DMS153 treated with DMSO at 0.1 percent for 48 hours (cell line): ENCODE results near the gene ARID3A.
"Not testable (repeated sequence)": the region's sequence is repeated elsewhere in the genome, so short reads cannot be mapped to it uniquely, and the experiment has no call there.

Source experiments
- DNase-seq: peaks from one replicate; lab custom pipeline; 2025; ENCODE audit not compliant: unreplicated experiment; lab: John Stamatoyannopoulos, UW

ARID3A gene

DNA sequence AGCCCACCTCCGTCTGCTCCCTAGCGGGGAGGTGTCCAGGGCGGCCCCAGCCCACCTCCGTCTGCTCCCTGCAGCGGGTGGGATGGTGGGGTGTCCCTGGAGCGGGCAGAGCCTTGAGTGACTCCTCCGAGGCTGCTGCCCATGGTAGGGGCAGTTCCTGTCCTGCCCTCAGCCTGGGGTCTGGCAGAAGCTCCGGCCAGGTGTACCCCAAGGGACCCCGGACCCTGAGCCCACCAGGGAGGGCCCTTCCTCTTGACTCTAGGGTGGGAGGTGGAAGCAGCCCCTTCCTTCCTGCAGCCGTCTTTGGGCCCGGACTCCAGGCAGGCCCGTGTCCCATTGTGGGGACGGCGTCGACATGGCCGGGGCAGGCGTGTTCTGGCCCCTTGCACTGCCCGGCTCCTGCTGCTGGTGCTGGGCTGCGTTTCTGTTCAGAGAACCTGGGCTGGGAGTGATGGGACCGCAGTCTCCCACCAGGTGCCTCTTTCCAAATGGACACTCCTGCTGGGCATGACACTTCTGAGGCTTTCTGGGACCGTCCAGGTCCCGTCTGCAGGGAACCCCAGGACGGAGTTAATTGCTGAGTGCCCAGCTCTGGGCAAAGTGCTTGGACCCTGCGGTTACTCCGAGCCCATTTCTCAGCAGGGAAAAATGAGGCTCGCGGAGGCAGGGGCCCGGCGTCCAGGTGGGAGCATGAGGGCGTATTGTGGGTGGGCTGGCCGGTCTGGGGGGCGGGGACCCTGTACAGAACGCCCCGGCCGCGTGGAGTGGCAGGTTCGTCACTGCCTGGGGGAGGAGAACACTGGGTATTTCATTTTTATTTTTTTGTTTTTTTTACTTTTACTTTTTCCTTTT, 19.8 kb downstream of the ARID3A start:
- no peak for DNase-seq

DNA sequence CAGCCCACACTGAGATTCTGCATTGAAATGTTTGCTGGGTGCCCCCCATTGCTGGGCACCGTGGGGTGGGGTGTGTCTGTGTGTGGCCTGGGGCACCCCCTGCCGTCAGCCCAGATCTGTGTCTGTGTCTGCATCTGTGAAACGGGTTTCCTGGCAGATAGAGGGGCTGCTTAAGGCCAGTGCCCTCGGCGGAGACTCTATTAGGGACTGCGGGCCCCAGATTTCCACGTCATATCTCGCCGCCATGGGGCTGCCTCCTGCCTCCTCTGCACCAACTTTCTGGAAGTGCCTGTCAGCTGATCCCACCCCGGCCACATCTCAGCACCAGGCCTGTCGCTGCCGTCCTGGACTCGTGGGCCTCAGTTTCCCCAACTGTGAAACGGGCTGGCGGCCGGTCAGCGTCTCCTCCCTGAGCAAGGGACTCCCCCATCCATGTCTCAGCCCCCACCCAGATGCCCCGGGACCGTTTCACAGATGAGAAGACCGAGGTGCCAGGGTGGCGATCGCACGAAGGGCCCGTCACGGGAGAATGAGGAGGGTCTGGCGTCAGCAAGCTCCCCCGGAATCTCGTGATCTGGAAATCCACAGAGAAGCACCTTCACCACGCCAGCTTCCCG, 21.4 kb downstream of the ARID3A start:
- DNase-seq = no peak

DNA sequence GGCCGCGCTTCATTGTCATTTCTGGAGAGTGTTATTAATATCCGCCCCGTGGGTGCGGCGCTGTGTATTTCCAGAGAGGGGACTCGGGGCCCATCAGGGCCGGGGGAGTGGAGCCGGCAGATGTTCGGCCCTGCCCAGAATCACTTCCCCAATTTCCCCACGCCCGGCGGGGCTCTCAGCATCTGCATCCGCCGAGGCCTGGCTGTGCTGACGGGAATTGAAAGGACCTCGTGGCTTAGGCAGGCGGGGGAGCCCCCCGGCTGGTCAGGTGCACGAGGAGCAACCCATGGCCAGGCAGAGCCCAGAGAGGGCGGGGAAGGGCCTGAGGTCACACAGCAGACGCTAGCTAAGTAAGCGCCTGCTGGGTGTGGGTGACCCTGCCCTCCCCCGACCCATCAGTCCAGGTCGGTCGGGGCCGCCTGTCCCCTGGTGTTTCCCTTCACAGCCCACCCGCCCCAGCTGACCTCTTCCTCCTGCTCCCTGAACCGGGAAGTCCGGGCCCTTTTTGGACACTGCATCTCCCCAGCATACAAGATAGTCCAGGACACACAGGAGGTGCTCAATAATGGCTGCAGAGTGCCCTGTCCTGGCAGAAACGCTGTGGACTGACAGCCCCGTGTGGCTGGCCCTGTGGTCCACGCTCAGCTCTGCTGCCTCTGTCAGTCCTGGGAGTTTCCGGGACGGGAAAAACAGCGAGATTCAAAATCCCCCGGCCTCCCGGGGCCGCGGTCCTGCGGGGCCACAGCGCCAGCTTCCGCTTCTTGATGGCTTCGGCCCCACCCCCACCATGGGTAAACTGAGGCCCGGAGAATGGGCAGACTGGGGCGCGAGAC, 22.1 kb downstream of the ARID3A start:
- no peak for DNase-seq

DNA sequence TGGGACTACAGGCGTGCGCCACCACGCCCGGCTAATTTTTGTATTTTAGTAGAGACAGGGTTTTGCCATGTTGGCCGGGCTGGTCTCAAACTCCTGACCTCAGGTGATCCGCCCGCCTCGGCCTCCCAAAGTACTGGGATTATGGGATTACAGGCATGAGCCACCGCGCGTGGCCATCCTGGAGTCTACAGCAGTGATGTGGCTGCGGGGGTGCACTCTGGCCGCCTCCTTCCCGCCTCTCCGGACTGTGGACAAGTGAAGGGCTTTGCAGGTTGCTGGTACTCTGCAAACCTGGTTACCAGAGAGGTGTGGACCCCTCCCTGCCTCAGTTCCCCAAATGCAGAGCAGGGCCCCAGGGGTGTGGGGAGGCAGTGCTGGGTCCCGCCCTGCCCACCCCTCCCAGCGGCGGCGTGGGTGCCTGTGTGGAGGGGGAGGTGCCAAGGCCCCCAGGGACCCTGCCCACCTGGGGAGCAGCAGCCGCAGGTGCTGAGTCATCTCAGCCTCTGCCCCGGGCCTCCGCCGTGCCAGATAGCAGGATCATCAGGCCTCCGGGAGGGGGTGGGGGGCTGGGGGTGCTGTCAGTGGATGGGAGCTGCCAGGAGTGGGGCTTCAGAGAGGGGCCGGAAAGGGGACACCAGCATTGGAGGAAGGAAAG, 23.1 kb downstream of the ARID3A start:
- no peak for DNase-seq

DNA sequence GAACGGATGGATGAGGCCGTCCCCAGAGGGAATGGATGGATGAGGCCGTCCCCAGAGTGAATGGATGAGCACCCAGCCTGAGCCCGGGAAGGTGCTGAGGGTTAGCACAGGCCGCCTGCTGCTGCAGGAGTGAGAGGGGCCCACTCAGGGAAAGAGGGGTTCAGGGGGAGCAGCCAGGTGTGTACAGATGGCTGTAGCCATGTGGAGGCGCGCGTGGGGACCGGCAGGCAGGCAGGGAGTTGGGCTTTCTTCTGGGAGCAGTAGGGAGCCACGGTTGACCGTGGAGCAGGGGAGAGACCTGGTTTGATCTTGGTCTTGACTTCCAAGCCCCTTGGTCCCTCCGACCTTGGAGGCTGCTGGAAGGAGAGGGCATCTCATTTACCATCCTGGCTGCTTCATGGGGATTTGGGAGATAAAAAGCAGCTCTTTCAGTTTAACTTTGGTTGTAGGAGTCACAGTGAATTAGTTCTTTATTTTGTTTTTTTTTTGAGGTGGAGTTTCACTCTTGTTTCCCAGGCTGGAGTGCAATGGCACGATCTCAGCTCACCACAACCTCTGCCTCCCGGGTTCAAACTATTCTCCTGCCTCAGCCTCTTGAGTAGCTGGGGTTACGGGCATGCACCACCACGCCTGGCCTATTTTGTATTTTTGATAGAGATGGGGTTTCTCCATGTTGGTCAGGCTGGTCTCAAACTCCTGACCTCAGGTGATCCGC, 24.7 kb downstream of the ARID3A start:
- no peak for DNase-seq

DNA sequence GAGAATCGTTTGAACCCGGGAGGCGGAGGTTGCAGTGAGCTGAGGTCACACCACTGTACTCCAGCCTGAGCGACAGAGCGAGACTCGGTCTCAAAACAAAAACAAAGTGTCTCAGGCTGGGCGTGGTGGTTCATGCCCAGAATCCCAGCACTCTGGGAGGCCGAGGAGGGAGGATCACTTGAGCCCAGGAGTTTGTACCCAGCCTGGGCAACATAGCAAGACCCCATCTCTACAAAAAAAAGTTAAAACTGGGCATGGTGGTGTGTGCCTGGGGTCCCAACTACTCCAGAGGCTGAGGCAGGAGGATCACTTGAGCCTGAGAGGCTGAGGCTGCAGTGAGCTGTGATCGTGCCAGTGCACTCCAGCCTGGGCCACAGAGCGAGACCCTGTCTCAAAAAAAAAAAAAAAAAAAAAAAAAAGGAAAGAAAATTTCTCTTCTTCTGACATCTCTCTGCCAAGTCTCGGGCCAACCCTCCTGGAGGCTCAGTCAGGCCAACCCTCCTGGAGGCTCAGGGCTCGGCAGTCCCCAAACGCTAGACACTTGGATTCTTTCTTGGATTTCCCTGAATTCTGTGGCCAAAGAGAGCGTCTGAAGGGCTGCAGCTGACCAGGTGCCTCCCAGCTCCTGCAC, 26.3 kb downstream of the ARID3A start:
- no peak for DNase-seq

DNA sequence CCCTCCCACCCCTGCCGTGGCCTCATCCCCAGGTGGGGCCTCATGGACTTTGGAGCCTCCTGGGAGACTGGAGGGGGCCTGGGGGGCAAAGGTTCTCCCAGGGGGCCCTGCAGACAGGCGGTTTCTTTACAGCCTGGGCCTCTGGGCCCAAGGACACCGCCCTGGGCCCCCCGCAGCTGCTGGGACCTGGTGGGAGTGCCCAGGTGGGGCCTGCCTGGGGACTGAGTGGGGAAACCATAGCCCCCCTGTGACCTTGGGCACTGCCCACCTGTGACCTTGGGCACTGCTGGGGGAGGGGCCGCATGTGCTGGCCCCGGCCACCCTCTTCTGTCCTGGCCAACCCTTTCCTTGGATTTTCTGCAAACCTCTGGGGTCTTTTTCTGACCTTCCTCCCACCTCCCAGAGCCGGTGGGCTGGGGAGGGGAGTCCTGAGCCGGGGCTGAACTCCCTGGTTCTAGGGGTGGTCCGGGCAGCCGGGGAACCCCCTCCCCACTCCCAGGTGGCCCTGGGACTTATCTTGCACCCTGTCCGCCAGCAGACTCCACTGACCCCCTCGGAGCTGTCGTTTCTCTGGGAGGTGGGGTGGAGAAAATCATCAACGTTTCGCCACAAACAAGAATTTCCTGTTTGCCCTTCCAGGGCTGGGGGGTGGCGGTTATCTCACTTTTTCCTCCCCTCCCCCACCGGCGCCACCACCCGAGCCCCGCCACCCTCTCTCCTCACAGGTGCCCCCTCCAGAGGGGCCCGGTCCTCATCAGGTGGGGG, 27.0 kb downstream of the ARID3A start:
- DNase-seq = no peak

DNA sequence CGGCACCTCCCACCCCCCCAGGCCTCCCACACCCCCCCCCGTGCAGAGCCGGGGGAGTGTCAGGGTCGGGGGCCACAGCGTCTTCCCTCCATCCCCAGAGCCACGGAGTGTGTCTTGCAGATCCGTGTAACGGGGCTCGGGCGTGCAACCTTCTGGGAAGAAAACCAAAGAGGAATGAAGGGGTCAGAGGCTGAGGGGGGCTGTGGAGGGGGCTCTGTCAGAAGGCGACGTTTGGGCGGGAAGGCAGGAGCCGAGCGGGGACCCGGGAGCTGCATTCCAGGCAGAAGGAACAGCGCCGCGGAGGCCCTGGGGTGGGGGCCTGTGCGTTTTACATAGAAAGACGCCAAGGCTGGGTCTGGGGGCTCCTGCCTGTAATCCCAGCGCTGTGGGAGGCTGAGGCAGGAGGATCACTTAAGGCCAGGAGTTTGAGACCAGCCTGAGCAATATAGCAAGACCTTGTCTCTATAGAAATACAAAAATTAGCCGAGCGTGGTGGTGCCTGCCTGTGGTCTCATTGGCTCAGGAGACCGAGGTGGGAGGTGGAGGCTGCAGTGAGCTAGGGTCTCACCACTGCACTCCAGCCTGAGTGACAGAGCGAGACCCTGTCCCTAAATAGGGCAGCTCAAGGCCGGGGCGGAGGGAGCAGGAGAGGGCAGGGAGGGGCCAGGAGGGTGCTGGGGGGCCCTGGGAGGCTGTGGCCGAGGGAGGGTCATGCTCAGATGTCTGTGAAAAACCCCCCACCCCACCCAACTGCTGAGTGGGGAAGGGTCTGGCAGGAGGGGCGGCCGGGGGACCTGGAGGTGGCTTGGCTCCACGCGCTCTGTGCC, 27.8 kb downstream of the ARID3A start:
- no peak for DNase-seq

DNA sequence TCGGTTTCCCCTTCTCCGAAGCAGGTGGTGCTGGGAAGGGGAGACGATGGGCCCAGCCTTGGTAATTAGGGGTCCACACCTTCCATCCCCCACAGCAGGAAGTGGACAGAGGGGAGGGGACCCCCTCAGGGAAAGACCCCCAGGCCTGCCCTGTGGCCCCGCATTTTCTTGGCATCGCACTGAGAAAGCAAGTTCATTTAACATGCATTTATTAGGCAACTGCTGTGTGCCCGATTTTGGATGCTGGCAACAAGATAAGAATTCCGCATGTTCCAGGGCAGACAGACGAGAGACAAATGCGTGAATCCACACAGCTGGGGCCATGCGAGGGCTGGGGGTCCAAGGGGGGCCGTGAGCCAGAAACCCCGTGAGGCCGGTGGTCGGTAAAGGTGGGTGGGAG, 28.4 kb downstream of the ARID3A start:
- DNase-seq = no peak

DNA sequence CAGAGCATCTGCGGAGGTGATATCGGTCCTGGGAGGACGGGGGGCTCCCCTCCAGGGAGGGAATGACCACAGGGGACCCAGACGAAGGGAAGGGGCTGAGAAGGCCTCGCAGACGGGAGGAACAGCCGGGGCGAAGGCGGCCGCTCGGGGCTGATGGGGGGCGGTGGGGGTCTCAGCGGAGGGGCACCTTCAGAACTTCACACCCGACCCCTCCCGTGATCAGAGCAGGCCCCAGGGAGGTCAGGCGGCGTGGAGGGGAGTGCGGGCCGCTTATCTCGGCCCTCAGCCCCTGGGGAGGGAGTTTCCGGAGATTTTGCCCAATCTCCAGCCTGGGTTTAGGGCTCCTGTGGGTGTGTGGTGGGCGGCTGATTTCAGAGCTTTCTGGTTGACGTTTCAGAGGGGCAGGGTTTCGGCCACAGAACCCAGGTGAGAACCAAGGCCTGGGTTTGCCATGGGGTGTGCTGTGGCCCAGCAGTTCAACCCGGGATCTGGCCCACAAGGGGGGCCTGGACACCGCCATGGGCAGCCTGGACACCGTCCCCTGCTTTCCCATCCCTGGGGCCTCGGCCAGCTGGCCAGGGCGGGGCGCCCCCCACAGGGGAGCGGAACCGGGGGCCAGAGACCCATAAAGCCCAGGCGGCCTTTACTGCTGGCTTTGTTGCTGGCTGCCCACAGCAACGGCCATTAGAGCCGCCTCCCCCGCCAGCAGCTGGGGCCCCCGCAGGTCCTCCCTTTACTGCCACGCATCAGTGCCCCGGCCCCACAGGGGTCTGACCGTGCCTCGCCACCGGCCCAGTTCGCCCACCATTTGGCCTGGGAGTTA, 29.0 kb downstream of the ARID3A start:
- DNase-seq = no peak

DNA sequence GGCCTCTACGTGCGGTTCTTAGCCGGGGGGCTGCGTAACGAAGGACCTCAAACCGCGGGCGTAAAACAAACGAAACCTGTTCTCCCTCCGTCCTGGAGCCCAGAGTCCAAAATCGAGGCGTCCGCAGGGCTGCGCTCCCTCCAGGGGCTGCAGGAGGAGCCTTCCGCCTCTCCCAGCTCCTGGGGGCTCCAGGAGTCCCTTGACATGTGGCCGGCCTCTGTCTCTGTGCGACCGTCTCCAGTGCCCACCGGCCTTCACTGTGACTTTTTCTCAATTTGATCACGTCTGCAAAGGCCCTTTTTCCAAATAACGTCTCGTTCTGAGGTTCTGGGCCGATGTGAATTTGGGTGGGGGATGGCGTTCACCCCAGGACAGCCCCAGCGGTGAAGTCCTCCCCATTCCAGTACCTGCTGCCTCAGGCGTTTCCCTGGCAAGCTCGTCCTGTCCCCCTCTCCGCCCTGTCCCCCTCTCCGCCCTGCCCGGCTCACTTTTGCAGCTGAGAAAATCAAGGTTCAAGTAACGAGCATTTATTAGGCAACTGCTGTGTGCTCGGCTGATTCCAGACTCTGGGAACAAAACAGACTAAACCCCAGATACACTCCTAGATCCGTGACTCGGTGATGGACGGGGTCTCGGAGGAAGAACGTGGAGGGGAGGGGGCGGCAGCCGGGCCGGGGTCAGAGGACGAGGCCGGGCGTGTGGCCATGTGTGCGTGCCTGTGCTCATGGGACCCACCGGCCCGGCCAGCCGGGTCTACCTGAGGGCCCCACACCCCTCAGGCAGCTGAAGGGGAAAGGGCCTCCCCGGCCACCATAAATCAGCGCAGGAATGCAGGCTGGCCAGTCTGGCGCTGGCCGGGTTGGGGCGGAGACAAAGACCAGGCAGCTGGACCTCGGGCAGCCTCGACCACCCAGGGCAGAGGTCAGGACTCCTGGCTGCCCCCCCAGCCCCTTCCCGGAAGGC, 30.2 kb downstream of the ARID3A start:
- no peak for DNase-seq

DNA sequence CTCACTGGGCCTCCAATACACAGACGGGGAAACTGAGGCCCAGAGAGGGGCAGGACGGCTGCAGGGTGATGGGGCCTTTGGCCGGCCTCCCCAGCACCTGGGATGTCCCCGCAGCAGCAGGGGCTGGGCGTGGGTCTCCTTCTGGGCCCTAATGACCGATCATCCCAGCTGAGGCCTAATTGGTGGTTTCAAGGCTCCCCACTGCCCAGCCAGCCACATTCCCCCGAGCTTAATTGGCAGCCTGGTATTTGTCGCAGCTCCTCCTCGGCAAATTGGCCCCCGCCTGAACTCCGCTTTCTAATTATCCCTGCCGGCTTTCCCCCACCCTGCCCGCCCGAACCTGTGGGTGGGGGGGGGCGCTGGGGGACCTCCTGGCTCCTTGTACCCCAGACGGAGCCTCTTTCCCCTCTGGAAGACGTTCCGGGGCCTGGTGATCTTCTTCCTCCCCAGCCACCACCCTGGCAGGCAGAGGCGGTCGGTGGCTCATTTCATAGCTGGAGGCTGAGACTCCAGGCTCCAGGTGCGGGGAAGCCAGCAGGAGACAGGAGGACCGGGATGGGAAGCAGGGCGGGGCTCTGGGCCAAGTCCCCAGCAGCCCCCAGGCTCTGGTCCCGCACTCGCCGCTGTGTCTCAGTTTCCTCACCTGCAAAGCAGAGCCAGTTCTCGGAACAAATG, 31.1 kb downstream of the ARID3A start:
- no peak for DNase-seq

DNA sequence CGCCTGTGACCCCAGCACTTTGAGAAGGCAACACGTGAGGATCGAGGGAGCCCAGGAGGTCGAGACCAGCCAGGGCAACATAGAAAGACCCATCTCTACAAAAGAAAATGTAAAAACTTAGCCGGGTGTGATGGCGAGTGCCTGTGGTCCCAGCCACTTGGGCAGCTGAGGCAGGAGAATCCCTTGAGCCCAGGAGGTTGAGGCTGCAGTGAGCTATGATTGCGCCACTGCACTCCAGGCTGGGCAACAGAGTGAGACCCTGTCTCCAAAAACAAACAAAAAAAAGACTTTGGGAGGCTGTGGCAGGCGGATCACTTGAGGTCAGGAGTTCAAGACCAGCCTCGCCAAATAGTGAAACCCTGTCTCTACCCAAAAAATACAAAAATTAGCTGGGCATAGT, 31.7 kb downstream of the ARID3A start:
- DNase-seq = not testable (repeated sequence)

DNA sequence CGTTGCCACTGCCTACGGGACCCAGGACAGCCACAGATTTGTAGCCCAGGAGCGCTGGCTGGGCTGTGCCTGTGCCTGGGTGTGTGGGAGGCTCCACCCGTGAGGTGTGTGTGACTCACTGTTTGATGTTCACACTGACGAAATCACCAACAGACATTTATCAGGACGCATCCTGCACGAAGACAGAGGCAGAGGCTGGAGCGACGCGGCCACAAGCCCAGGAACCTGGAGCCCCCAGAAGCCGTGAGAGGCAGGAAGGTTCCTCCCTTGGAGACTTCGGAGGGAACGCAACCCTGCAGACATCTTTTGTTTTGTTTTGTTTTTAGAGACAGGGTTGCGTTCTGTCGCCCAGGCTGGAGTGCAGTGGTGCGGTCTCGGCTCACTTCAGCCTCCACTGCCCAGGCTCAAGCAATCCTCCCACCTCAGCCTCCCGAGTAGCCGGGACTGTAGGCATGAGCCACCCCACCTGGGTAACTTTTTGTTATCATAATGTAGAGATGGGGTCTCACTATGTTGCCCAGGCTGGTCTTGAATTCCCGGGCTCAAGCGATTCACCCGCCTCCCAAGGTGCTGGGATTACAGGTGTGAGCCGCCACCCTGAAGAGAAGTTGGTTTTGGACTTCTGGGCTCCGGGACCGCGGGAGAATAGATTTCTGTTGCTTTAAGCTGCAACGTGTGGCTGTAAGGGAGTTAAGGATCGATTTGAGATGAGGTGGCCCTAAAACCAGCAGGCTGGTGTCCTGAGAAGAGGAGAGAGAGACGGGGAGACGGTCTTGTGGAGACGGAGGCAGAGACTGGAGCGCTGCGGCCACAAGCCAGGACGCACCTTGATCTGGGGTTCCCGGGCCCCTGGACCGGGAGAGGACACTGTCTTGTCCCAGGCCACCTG, 33.4 kb downstream of the ARID3A start:
- DNase-seq = no peak

DNA sequence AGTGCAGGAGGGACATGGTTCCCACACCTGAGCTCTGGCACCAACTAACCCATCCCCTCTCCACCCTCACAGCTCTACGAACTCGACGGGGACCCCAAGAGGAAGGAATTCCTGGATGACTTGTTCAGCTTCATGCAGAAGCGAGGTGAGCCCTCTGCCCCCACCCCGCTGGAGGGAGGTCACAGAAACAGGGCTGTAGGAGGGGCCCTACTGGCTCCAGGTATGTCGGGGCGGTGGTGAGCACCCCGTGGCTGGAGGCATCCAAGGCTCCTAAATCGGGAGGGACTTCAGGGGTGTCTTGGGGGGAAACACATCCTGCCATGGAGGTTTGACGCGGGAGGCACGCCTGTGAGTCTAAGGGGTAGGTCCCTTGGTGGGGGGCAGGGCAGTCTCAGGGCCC, 34.2 kb downstream of the ARID3A start:
- DNase-seq = no peak
